Prostate gland (tissue), 2 donors: ENCODE measurements around the gene CDK14. TPM values are rescaled to one million over a fixed set of nuclear protein-coding genes. Genes with fewer than 3 reads are reported as not detected.

Experiments
- DNase-seq: peaks from one replicate; pipeline ENCODE4 v3.0.0-alpha.2; 2019; ENCODE audit warnings: low spot score
- H3K27ac ChIP-seq, 2 donors: fragments of 200-600 bp; sonication (generic); 2 replicates each; pipeline ENCODE4 v1.5.1; 2017 to 2019
- H3K27me3 ChIP-seq: fragments of 200-600 bp; sonication (generic); replicated peaks from 2 replicates; pipeline ENCODE4 v1.5.1; 2019; ENCODE audit not compliant: insufficient read depth
- H3K36me3 ChIP-seq, 2 donors: fragments of 200-600 bp; sonication (generic); 1 replicate in 1 of 2; 2 replicates in 1 of 2; pipeline versions ENCODE4 v1.5.1 to v1.8.1; 2017 to 2019
- H3K4me1 ChIP-seq: fragments of 200-600 bp; sonication (generic); replicated peaks from 2 replicates; pipeline ENCODE4 v1.5.1; 2019
- H3K4me3 ChIP-seq, 2 donors: fragments of 200-600 bp; sonication (generic); 2 replicates each; pipeline ENCODE4 v1.5.1; 2017 to 2019
- H3K9me3 ChIP-seq: fragments of 200-600 bp; sonication (generic); 2 replicates; pipeline ENCODE4 v1.5.1; 2017
- POLR2A ChIP-seq: fragments of 450-650 bp; IDR thresholded peaks from one replicate; pipeline ENCODE4 v1.6.1; 2016; ENCODE audit warnings: antibody characterized with exemption, mild to moderate bottlenecking
- POLR2AphosphoS5 ChIP-seq: sonication (generic); formaldehyde crosslinking; IDR thresholded peaks from one replicate; pipeline ENCODE4 v1.6.1; 2017; ENCODE audit warnings: antibody characterized with exemption
- WGBS: methylation state at CpG from one replicate; pipeline ENCODE4 v1.1.5; 2018; 5-methylcytosine and 5-hydroxymethylcytosine counted together
- intact Hi-C: fragments of 100-400 bp; cut with DNase I; formaldehyde crosslinking; loops from one replicate; pipeline ENCODE4 v1.14.2; 2022
- total RNA-seq, 2 donors: library from RNA; depleted of rRNA; stranded (reverse); fragments of >200 nt; gene quantifications; one replicate each; pipeline ENCODE4 v1.1.0, GENCODE V29; 2016
- TF ChIP-seq, protein P1 (sequence below), 4 experiments: fragments of 200-600 bp in 2 of 4; fragments of 450-650 bp in 2 of 4; sonication (generic) in 2 of 4; IDR thresholded peaks; 1 replicate in 3 of 4; 2 replicates in 1 of 4; pipeline ENCODE4 v1.5.1; 2016 to 2019; ENCODE audit warnings: antibody characterized with exemption in 4 of 4, mild to moderate bottlenecking in 2 of 4, moderate library complexity in 2 of 4

The CDK14 gene
- total RNA-seq, 2 donors from 2014 or later: 13.7 to 20.7 TPM

DNA sequence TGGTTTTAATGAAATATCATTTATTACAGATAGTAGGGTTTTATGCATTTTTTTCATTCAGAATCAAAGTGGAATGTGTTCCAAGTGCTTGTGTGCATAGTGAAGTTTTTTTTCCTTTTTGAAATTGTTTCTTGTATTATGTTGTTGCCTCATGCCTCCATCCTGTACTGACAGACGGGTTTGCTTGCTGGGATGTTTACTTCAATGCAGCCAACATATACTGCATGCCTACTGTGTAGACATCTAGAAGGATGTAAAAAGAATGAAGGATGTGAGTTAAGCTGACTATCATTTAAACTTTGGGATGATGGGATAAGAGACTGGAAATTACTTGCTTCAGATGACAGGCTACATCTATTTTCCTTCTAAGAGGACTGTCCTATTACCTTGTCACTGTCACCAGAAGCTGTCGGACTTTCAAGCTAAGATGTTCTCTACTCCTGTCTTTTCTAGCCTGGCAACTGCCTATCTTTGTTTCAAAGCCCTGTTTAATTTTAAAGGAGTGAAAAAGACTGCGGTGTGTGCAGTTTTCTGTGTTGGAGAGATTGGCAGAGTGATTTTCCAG lies 243.7 kb downstream of the CDK14 start:
- DNase-seq: no peak
- Histone ChIP-seq H3K27me3 (no peaks in the 10 kb centered on the region), H3K4me1 (no peaks in the 10 kb centered on the region), H3K36me3 (no peaks in the 10 kb centered on the region), H3K4me3 (no peak overlapping the region), H3K9me3 (no peaks in the 10 kb centered on the region), H3K27ac (no peak overlapping the region)
- intact Hi-C loops: no loop called here
- 95% methylated on average over 3 of the region's 3 CpGs for WGBS
- TF ChIP-seq POLR2AphosphoS5 (no peak), POLR2A (no peak)
- TF ChIP-seq, protein P1, sequence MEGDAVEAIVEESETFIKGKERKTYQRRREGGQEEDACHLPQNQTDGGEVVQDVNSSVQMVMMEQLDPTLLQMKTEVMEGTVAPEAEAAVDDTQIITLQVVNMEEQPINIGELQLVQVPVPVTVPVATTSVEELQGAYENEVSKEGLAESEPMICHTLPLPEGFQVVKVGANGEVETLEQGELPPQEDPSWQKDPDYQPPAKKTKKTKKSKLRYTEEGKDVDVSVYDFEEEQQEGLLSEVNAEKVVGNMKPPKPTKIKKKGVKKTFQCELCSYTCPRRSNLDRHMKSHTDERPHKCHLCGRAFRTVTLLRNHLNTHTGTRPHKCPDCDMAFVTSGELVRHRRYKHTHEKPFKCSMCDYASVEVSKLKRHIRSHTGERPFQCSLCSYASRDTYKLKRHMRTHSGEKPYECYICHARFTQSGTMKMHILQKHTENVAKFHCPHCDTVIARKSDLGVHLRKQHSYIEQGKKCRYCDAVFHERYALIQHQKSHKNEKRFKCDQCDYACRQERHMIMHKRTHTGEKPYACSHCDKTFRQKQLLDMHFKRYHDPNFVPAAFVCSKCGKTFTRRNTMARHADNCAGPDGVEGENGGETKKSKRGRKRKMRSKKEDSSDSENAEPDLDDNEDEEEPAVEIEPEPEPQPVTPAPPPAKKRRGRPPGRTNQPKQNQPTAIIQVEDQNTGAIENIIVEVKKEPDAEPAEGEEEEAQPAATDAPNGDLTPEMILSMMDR (IDR thresholded peaks at IDR 0.05): no peak

GRCh38 chr7:90841759-90842429 lies 245.8 kb downstream of the CDK14 start:
- no peak overlapping the region for H3K4me3 ChIP-seq
- no peaks in the 10 kb centered on the region for H3K27me3 ChIP-seq
- DNase-seq: no peak
- no peaks in the 10 kb centered on the region for H3K4me1 ChIP-seq
- no peaks in the 10 kb centered on the region for H3K9me3 ChIP-seq
- no peak overlapping the region for H3K27ac ChIP-seq
- 62% methylated on average over 4 of the region's 4 CpGs for WGBS
- TF ChIP-seq, protein P1 (IDR thresholded peaks at IDR 0.05): no peak
- TF ChIP-seq POLR2AphosphoS5 (no peak), POLR2A (no peak)
- intact Hi-C loops: no loop called here
- H3K36me3 ChIP-seq: no peaks in the 10 kb centered on the region

GRCh38 chr7:90842430-90842788 lies 246.3 kb downstream of the CDK14 start:
- intact Hi-C loops: no loop called here

DNA sequence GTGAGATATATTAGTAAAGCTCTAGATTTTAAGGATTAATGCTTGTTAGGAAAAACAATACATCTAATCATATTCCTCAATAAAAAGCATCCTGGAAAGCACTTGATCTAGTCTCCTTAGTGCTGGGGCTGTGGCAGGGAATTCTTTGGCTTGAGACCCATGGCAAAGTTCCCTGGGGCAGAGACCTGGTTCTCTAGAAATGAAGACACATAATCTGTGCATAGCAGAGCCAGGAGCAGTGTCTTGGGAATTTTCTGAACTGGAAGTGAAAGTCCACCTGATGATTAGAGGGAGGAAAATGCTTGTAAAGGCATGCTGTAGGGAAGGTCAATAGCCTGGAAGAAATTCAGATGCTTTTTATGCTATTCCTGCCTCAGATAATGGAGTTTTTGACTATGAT lies 247.4 kb downstream of the CDK14 start:
- Histone ChIP-seq H3K4me3 (no peak overlapping the region), H3K27me3 (no peaks in the 10 kb centered on the region), H3K9me3 (no peaks in the 10 kb centered on the region), H3K4me1 (no peaks in the 10 kb centered on the region), H3K27ac (no peak overlapping the region), H3K36me3 (no peaks in the 10 kb centered on the region)
- no peak for DNase-seq
- TF ChIP-seq POLR2AphosphoS5: no peak
- no peak for TF ChIP-seq POLR2A
- TF ChIP-seq, protein P1 (IDR thresholded peaks at IDR 0.05): no peak
- intact Hi-C loops: no loop called here

More at GRCh38 chr7:90842430-90842788, 246.3 kb downstream of the CDK14 start:
- no peaks in the 10 kb centered on the region for H3K36me3 ChIP-seq
- H3K27me3 ChIP-seq: no peaks in the 10 kb centered on the region
- no peak overlapping the region for H3K4me3 ChIP-seq
- H3K27ac ChIP-seq: no peak overlapping the region
- TF ChIP-seq POLR2A (no peak), POLR2AphosphoS5 (no peak)
- TF ChIP-seq, protein P1 (IDR thresholded peaks at IDR 0.05): no peak
- 90% methylated on average over 4 of the region's 4 CpGs for WGBS
- no peak for DNase-seq
- no peaks in the 10 kb centered on the region for H3K4me1 ChIP-seq
- H3K9me3 ChIP-seq: no peaks in the 10 kb centered on the region

DNA sequence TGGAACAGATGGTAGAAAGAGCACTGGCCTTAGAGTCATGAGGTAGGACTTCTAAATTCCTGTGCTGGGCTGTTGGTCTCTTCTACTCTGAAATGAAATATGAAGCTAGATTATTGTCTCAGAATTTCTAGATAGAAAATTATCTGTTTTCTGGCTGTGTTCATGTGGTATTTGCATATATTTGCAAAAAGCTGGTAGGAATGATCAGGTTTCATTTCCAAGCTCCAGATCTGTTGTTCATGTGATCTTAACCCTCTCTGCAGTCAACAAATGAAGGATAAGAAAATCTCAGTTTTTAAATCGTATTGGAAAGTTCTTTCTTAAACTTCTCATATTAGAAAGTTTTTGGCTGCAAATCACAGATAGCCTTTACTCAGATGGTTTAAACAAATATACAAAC lies 248.3 kb downstream of the CDK14 start:
- intact Hi-C loops: no loop called here
- TF ChIP-seq, protein P1 (IDR thresholded peaks at IDR 0.05): no peak
- TF ChIP-seq POLR2AphosphoS5 (no peak), POLR2A (no peak)
- Histone ChIP-seq H3K27ac (no peak overlapping the region), H3K27me3 (no peaks in the 10 kb centered on the region), H3K4me3 (no peak overlapping the region), H3K36me3 (no peaks in the 10 kb centered on the region), H3K9me3 (no peaks in the 10 kb centered on the region), H3K4me1 (no peaks in the 10 kb centered on the region)
- DNase-seq: no peak
- WGBS: 65% methylated on average over 1 of the region's 1 CpG
